Measurements from ENCODE around the gene RCOR1. TPM values are rescaled to one million over a fixed set of nuclear protein-coding genes. Genes with fewer than 3 reads are reported as not detected.

The RCOR1 gene
- total RNA-seq, 1 donor from 2014 or later = 4.7 TPM

- Histone ChIP-seq H3K36me3 (no peaks in the 10 kb centered on the region), H3K27ac (no peak overlapping the region), H3K9me3 (no peaks in the 10 kb centered on the region), H3K4me3 (no peak overlapping the region), H3K4me1 (no peaks in the 10 kb centered on the region), H3K27me3 (no peaks in the 10 kb centered on the region)
- intact Hi-C loops (cut with DNase I) = no loop called here
- no peak for TF ChIP-seq CTCF (IDR thresholded peaks at IDR 0.05)
- DNase-seq (ENCODE audit: low spot score in 2 of 2) = no peak
These were observed 34.8 kb upstream of the RCOR1 start for GRCh38 chr14:102557434-102558226.

GRCh38 chr14:102558556-102558955 lies 33.9 kb upstream of the RCOR1 start:
- Histone ChIP-seq H3K4me1 (no peaks in the 10 kb centered on the region), H3K36me3 (no peaks in the 10 kb centered on the region), H3K27me3 (no peaks in the 10 kb centered on the region), H3K9me3 (no peaks in the 10 kb centered on the region), H3K27ac (no peak overlapping the region), H3K4me3 (no peak overlapping the region)
- intact Hi-C loops (cut with DNase I) = no loop called here
- TF ChIP-seq CTCF (IDR thresholded peaks at IDR 0.05) = no peak
- no peak for DNase-seq (ENCODE audit: low spot score in 2 of 2)

- H3K4me3 ChIP-seq = no peak overlapping the region
- TF ChIP-seq CTCF (IDR thresholded peaks at IDR 0.05) = no peak
- H3K27me3 ChIP-seq = no peaks in the 10 kb centered on the region
- DNase-seq (ENCODE audit: low spot score in 2 of 2) = no peak
- no peaks in the 10 kb centered on the region for H3K9me3 ChIP-seq
- H3K4me1 ChIP-seq = no peaks in the 10 kb centered on the region
- no peak overlapping the region for H3K27ac ChIP-seq
- H3K36me3 ChIP-seq = no peaks in the 10 kb centered on the region
- intact Hi-C loops (cut with DNase I) = no loop called here
These were observed 31.8 kb upstream of the RCOR1 start for GRCh38 chr14:102560458-102561261.

- intact Hi-C loops (cut with DNase I) = no loop called here
- no peaks in the 10 kb centered on the region for H3K27me3 ChIP-seq
- no peaks in the 10 kb centered on the region for H3K36me3 ChIP-seq
- H3K4me1 ChIP-seq = no peaks in the 10 kb centered on the region
- DNase-seq (ENCODE audit: low spot score in 2 of 2) = no peak
- no peak for TF ChIP-seq CTCF (IDR thresholded peaks at IDR 0.05)
- H3K9me3 ChIP-seq = no peaks in the 10 kb centered on the region
- H3K27ac ChIP-seq = no peak overlapping the region
- H3K4me3 ChIP-seq = no peak overlapping the region
These were observed 27.0 kb upstream of the RCOR1 start for GRCh38 chr14:102565331-102565887.

- no peak for DNase-seq (ENCODE audit: low spot score in 2 of 2)
- no peak overlapping the region for H3K27ac ChIP-seq
- intact Hi-C loops (cut with DNase I) = no loop called here
- no peaks in the 10 kb centered on the region for H3K9me3 ChIP-seq
- H3K4me3 ChIP-seq = no peak overlapping the region
- no peak for TF ChIP-seq CTCF (IDR thresholded peaks at IDR 0.05)
- no peaks in the 10 kb centered on the region for H3K36me3 ChIP-seq
- H3K4me1 ChIP-seq = no peaks in the 10 kb centered on the region
- H3K27me3 ChIP-seq = no peaks in the 10 kb centered on the region
These were observed 26.5 kb upstream of the RCOR1 start for GRCh38 chr14:102565959-102566358.

All from ascending aorta (tissue), 2 donors.